Smooth muscle cell (in vitro differentiated cells): ENCODE measurements around the gene SFXN5. TPM values are rescaled to one million over a fixed set of nuclear protein-coding genes. Genes with fewer than 3 reads are reported as not detected.

ENCODE experiments used
- DNase-seq: peaks from one replicate; lab custom pipeline; 2025; ENCODE audit not compliant: unreplicated experiment; lab: John Stamatoyannopoulos, UW
- H2AFZ ChIP-seq: fragments of 200-600 bp; sonication (generic); 2 replicates; pipeline ENCODE4 v1.6.0; 2016; ENCODE audit warnings: antibody characterized with exemption, low read depth, mild to moderate bottlenecking
- H3F3A ChIP-seq: fragments of 200-600 bp; sonication (generic); 2 replicates; pipeline ENCODE4 v1.6.0; 2017; ENCODE audit warnings: antibody characterized with exemption, low read depth
- H3K27ac ChIP-seq: fragments of 200-600 bp; sonication (generic); 2 replicates; pipeline ENCODE4 v1.5.1; 2016; ENCODE audit warnings: low read depth, mild to moderate bottlenecking
- H3K27me3 ChIP-seq: fragments of 200-600 bp; sonication (generic); 2 replicates; pipeline ENCODE4 v1.6.1; 2016; ENCODE audit warnings: low read depth, mild to moderate bottlenecking
- H3K36me3 ChIP-seq: fragments of 200-600 bp; sonication (generic); 2 replicates; pipeline ENCODE4 v1.5.1; 2016; ENCODE audit warnings: low read depth
- H3K4me1 ChIP-seq: fragments of 200-600 bp; sonication (generic); 2 replicates; pipeline ENCODE4 v1.5.1; 2016; ENCODE audit warnings: low read depth
- H3K4me2 ChIP-seq: fragments of 200-600 bp; sonication (generic); 2 replicates; pipeline ENCODE4 v1.6.0; 2016; ENCODE audit warnings: mild to moderate bottlenecking
- H3K4me3 ChIP-seq: fragments of 200-600 bp; sonication (generic); 2 replicates; pipeline ENCODE4 v1.5.1; 2016; ENCODE audit warnings: mild to moderate bottlenecking
- H3K79me2 ChIP-seq: fragments of 200-600 bp; sonication (generic); 2 replicates; pipeline ENCODE4 v1.6.0; 2016; ENCODE audit warnings: low read depth, mild to moderate bottlenecking
- H3K9ac ChIP-seq: fragments of 200-600 bp; sonication (generic); 2 replicates; pipeline ENCODE4 v1.6.0; 2016; ENCODE audit warnings: low read depth
- H3K9me3 ChIP-seq: fragments of 200-600 bp; sonication (generic); replicated peaks from 2 replicates; pipeline ENCODE4 v1.5.1; 2016; ENCODE audit warnings: low read depth
- H4K20me1 ChIP-seq: fragments of 200-600 bp; sonication (generic); 2 replicates; pipeline ENCODE4 v1.6.0; 2016; ENCODE audit warnings: low read depth
- WGBS: methylation state at CpG from one replicate; pipeline ENCODE4 v1.1.7; 2016; ENCODE audit warnings: low lambda C conversion rate; 5-methylcytosine and 5-hydroxymethylcytosine counted together
- polyA plus RNA-seq: library from polyadenylated mRNA; unstranded; fragments of >200 nt; fragmentation: Nextera tagmentation; extraction: Ambion mirVana; gene quantifications from 2 replicates; pipeline ENCODE4 v1.2.1, GENCODE V29; 2016
- total RNA-seq: library from RNA; depleted of rRNA; stranded (reverse); fragments of >200 nt; gene quantifications from 2 replicates; pipeline ENCODE4 v1.2.3, GENCODE V29; 2014
- TF ChIP-seq, protein P1 (sequence below): fragments of 200-600 bp; sonication (generic); IDR thresholded peaks from 2 replicates; pipeline ENCODE4 v1.5.1; 2017; ENCODE audit warnings: borderline replicate concordance, mild to moderate bottlenecking, antibody characterized with exemption; ENCODE audit not compliant: insufficient read depth, poor library complexity, severe bottlenecking

Gene SFXN5
- total and polyA plus RNA-seq, 2 experiments from 2014 or later, result 6.9 to 8.3 TPM

DNA sequence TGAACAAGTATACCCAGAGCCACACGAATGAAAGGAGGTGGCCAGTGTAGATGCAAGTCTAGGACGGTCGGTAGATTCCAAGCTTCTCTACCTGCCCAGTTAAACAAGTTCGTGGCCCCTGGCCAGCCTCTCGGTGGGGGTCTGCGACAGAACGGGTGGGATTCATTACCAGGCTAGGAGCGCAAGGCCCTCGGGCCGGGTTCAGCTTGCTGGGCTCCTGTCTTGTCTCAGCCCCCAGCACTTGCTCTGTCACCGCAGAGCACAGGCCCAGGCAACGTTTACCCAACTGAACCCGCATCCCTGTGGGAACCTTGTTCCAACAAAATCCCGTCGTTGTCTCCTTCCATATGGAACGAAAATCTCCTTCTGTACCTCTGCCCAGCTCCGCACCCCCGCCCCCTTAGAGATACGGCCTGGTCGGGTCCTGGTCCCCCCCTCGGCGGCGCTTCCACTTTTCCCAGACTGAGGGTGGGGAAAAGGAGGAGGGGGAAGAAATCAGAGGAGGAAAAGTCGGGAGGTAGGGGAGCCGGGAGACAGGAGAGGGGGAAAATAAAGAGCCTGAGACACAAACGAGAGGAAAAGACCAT lies 156.1 kb downstream of the SFXN5 start:
- H3K79me2 ChIP-seq, result no peaks in the 10 kb centered on the region
- H3K4me1 ChIP-seq, result peaks cover 28% of the 10 kb centered on the region
- no peaks in the 10 kb centered on the region for H3F3A ChIP-seq
- H3K9ac ChIP-seq, result no peak overlapping the region
- peaks cover 100% of the 10 kb centered on the region for H3K27me3 ChIP-seq
- peak overlapping the region; percentile 36 for H3K4me3 ChIP-seq
- H4K20me1 ChIP-seq, result peaks cover 7% of the 10 kb centered on the region
- H2AFZ ChIP-seq, result no peak overlapping the region
- no peak overlapping the region for H3K27ac ChIP-seq
- no peaks in the 10 kb centered on the region for H3K36me3 ChIP-seq
- 4% methylated on average over 25 of the region's 26 CpGs for WGBS
- TF ChIP-seq, protein P1, sequence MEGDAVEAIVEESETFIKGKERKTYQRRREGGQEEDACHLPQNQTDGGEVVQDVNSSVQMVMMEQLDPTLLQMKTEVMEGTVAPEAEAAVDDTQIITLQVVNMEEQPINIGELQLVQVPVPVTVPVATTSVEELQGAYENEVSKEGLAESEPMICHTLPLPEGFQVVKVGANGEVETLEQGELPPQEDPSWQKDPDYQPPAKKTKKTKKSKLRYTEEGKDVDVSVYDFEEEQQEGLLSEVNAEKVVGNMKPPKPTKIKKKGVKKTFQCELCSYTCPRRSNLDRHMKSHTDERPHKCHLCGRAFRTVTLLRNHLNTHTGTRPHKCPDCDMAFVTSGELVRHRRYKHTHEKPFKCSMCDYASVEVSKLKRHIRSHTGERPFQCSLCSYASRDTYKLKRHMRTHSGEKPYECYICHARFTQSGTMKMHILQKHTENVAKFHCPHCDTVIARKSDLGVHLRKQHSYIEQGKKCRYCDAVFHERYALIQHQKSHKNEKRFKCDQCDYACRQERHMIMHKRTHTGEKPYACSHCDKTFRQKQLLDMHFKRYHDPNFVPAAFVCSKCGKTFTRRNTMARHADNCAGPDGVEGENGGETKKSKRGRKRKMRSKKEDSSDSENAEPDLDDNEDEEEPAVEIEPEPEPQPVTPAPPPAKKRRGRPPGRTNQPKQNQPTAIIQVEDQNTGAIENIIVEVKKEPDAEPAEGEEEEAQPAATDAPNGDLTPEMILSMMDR, result no peak
- no peak for DNase-seq
- H3K9me3 ChIP-seq, result no peaks in the 10 kb centered on the region
- peak overlapping the region; percentile 75 for H3K4me2 ChIP-seq

DNA sequence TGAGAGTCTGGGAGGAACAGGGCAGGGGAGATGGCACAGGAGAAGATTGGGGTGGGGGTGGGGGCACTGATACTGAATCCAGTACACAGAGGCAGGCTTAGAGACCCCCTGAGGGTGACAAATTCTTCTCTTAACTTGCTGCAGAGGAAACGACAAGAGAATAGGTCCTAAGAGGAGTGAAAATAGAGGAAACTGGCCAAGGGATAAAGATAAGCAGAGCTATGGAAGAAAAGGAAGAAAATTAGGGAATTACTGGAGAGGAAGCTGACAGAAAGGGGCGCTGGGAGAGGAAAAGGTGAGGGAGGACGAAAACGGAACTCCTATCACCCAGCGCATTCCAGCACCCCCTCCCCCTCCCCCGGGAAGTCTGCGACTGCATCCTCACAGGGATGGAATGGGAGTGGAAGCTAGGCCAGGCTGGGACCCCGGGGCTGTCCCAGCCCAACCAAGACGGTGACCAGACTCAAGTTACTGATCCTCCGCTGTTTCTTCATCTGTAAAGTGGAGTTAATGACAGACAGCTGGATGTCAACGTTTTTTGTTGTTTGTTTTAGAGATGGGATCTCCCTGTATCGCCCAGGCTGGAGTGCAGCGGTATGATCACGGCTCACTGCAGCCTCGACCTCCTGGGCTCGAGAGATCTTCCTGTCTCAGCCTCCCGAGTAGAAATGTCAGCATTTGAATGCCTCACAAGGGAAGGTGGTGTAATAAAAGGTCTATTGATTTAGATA lies 156.8 kb downstream of the SFXN5 start:
- no peaks in the 10 kb centered on the region for H3K79me2 ChIP-seq
- H3K9me3 ChIP-seq, result no peaks in the 10 kb centered on the region
- H3K27me3 ChIP-seq, result peaks cover 100% of the 10 kb centered on the region
- H3K27ac ChIP-seq, result no peak overlapping the region
- no peak overlapping the region for H2AFZ ChIP-seq
- H3K4me2 ChIP-seq, result no peak overlapping the region
- peaks cover 28% of the 10 kb centered on the region for H3K4me1 ChIP-seq
- TF ChIP-seq, protein P1, result no peak
- H3K36me3 ChIP-seq, result no peaks in the 10 kb centered on the region
- peaks cover 7% of the 10 kb centered on the region for H4K20me1 ChIP-seq
- no peak overlapping the region for H3K9ac ChIP-seq
- no peaks in the 10 kb centered on the region for H3F3A ChIP-seq
- no peak for DNase-seq
- no peak overlapping the region for H3K4me3 ChIP-seq
- WGBS, result 4% methylated on average over 17 of the region's 17 CpGs

DNA sequence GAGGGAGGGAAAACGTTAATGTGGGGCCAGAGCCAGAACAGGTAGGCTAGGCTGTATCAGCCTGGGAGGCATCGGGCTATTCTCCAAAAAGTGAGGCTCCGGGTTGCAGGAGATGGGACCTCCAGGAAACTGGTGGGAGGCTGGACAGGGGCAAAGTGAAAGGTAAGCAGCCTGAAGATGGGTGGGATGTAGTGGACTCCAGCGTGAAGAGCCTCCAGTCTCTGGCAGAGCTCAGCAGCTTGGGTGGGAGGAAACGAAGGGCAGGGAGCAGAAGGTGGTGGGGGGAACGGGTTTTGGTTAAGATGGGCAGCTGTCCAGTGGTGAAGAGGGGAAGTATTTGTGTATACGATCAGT lies 157.3 kb downstream of the SFXN5 start:
- no peaks in the 10 kb centered on the region for H3K79me2 ChIP-seq
- peaks cover 7% of the 10 kb centered on the region for H4K20me1 ChIP-seq
- DNase-seq, result no peak
- H3K9me3 ChIP-seq, result no peaks in the 10 kb centered on the region
- H3K4me2 ChIP-seq, result no peak overlapping the region
- H3K9ac ChIP-seq, result no peak overlapping the region
- peaks cover 100% of the 10 kb centered on the region for H3K27me3 ChIP-seq
- no peak overlapping the region for H2AFZ ChIP-seq
- no peaks in the 10 kb centered on the region for H3K36me3 ChIP-seq
- H3K4me1 ChIP-seq, result peaks cover 28% of the 10 kb centered on the region
- no peak overlapping the region for H3K27ac ChIP-seq
- TF ChIP-seq, protein P1, result no peak
- WGBS, result 17% methylated on average over 7 of the region's 7 CpGs
- no peak overlapping the region for H3K4me3 ChIP-seq
- no peaks in the 10 kb centered on the region for H3F3A ChIP-seq
